SK-N-SH (cell line): Measurements from ENCODE around the gene SLC12A9. TPM values are rescaled to one million over a fixed set of nuclear protein-coding genes. Genes with fewer than 3 reads are reported as not detected.

ENCODE experiments used
- CTCF ChIA-PET: fragments of 300-600, 350-600 bp; formaldehyde crosslinking; extraction: SDS; loops from one replicate; lab custom pipeline; 2021; lab: Yijun Ruan, JAX
- POLR2A ChIA-PET: fragments of 350-600 bp; sonication (Branson Sonifier 250); formaldehyde crosslinking; extraction: SDS; loops from one replicate; lab custom pipeline; 2020; ENCODE audit warnings: antibody characterized with exemption, inconsistent platforms; lab: Yijun Ruan, JAX
- DNase-seq: peaks from one replicate; pipeline ENCODE4 v3.0.0; 2012
- H2AFZ ChIP-seq: fragments of 200-600 bp; sonication (generic); 2 replicates; pipeline ENCODE4 v1.8.1; 2016; ENCODE audit warnings: antibody characterized with exemption, mild to moderate bottlenecking, low read depth
- H3F3A ChIP-seq: fragments of 200-600 bp; sonication (generic); replicated peaks from 2 replicates; pipeline ENCODE3; 2016; ENCODE audit warnings: antibody characterized with exemption, mild to moderate bottlenecking; ENCODE audit not compliant: insufficient read depth
- H3K27ac ChIP-seq, 2 experiments: fragments of 200-500 bp in 1 of 2; fragments of 200-600 bp in 1 of 2; sonication (Bioruptor generic) in 1 of 2; sonication (generic), shearing (Covaris generic) in 1 of 2; 2 replicates each; pipeline versions ENCODE4 v1.5.1 to v1.6.1; 2014 to 2016; ENCODE audit warnings: low read depth in 2 of 2, inconsistent platforms in 1 of 2, low read length in 1 of 2, mild to moderate bottlenecking in 1 of 2, mixed read lengths in 1 of 2
- H3K27me3 ChIP-seq: fragments of 200-600 bp; sonication (generic), shearing (Covaris generic); 2 replicates; pipeline ENCODE4 v1.6.1; 2016; ENCODE audit warnings: mixed run types; ENCODE audit not compliant: insufficient read depth
- H3K36me3 ChIP-seq, 2 experiments: fragments of 200-500 bp in 1 of 2; fragments of 200-600 bp in 1 of 2; sonication (Bioruptor generic) in 1 of 2; sonication (generic) in 1 of 2; replicated peaks in 1 of 2; 2 replicates each; pipeline versions ENCODE3 to v1.5.1; 2014 to 2016; ENCODE audit warnings: low read length in 1 of 2, mild to moderate bottlenecking in 1 of 2; ENCODE audit not compliant: insufficient read depth in 2 of 2, control insufficient read depth in 1 of 2
- H3K4me1 ChIP-seq, 2 experiments: fragments of 200-500 bp in 1 of 2; fragments of 200-600 bp in 1 of 2; sonication (Bioruptor generic) in 1 of 2; sonication (generic), shearing (Covaris generic) in 1 of 2; 2 replicates each; pipeline versions ENCODE4 v1.5.1 to v1.6.1; 2014 to 2016; ENCODE audit warnings: low read depth in 1 of 2, low read length in 1 of 2, mixed run types in 1 of 2; ENCODE audit not compliant: insufficient read depth in 2 of 2, control insufficient read depth in 1 of 2
- H3K4me2 ChIP-seq: fragments of 200-600 bp; sonication (generic), shearing (Covaris generic); 2 replicates; pipeline ENCODE4 v1.6.1; 2017; ENCODE audit warnings: mixed run types
- H3K4me3 ChIP-seq, 2 experiments: fragments of 200-500 bp in 1 of 2; fragments of 200-600 bp in 1 of 2; sonication (Bioruptor generic) in 1 of 2; sonication (generic), shearing (Covaris generic) in 1 of 2; 2 replicates each; pipeline versions ENCODE4 v1.5.1 to v1.8.1; 2014 to 2016; ENCODE audit warnings: low read depth in 2 of 2, inconsistent platforms in 1 of 2, low read length in 1 of 2, mild to moderate bottlenecking in 1 of 2, mixed read lengths in 1 of 2, moderate library complexity in 1 of 2
- H3K79me2 ChIP-seq: fragments of 200-600 bp; sonication (generic); 2 replicates; pipeline ENCODE4 v1.8.1; 2017; ENCODE audit warnings: mild to moderate bottlenecking; ENCODE audit not compliant: insufficient read depth
- H3K9ac ChIP-seq: fragments of 200-600 bp; sonication (generic); 2 replicates; pipeline ENCODE4 v1.6.1; 2017; ENCODE audit warnings: mixed run types
- H3K9me2 ChIP-seq: fragments of 200-600 bp; sonication (generic); 2 replicates; pipeline ENCODE4 v1.6.1; 2017; ENCODE audit warnings: mixed run types
- H3K9me3 ChIP-seq: fragments of 200-600 bp; sonication (generic); 2 replicates; pipeline ENCODE4 v1.6.1; 2017; ENCODE audit warnings: mixed run types, mild to moderate bottlenecking, moderate library complexity
- H4K20me1 ChIP-seq: fragments of 200-600 bp; sonication (generic); 2 replicates; pipeline ENCODE4 v1.6.1; 2017; ENCODE audit warnings: mild to moderate bottlenecking, mixed run types; ENCODE audit not compliant: insufficient read depth
- CHD2 ChIP-seq: fragments of 150-350 bp; IDR thresholded peaks from 2 replicates; pipeline ENCODE4 v1.6.1; 2018; ENCODE audit warnings: low read length; ENCODE audit not compliant: partially characterized antibody
- ELF1 ChIP-seq: IDR thresholded peaks from 2 replicates; pipeline ENCODE4 v1.4.0; 2012
- EZH2phosphoT487 ChIP-seq: fragments of 200-600 bp; sonication (generic); IDR thresholded peaks from 2 replicates; pipeline ENCODE4 v1.6.1; 2017; ENCODE audit warnings: low read depth, mixed run types, mild to moderate bottlenecking, antibody characterized with exemption, moderate library complexity, borderline replicate concordance
- FOSL2 ChIP-seq: IDR thresholded peaks from 2 replicates; pipeline ENCODE4 v1.4.0; 2012; ENCODE audit warnings: low read depth, mild to moderate bottlenecking, moderate library complexity, borderline replicate concordance
- FOXJ3 ChIP-seq: sonication (generic); formaldehyde crosslinking; IDR thresholded peaks from 2 replicates; pipeline ENCODE4 v1.5.1; 2020; ENCODE audit warnings: mild to moderate bottlenecking, missing genetic modification reagents
- GABPA ChIP-seq: IDR thresholded peaks from 2 replicates; pipeline ENCODE4 v1.4.0; 2012; ENCODE audit warnings: low read depth, mild to moderate bottlenecking
- MEF2A ChIP-seq: IDR thresholded peaks from 2 replicates; pipeline ENCODE4 v1.4.0; 2012; ENCODE audit warnings: low read depth, borderline replicate concordance
- MXI1 ChIP-seq: IDR thresholded peaks from 2 replicates; pipeline ENCODE4 v1.6.1; 2012; ENCODE audit warnings: mild to moderate bottlenecking, low read depth, low read length, improper control_type of control experiment
- NFIC ChIP-seq: IDR thresholded peaks from 2 replicates; pipeline ENCODE4 v1.4.0; 2012; ENCODE audit warnings: borderline replicate concordance
- NRF1 ChIP-seq: IDR thresholded peaks from 2 replicates; pipeline ENCODE4 v1.6.1; 2012; ENCODE audit warnings: low read depth, mild to moderate bottlenecking, low read length
- RFX5 ChIP-seq: IDR thresholded peaks from 2 replicates; pipeline ENCODE4 v1.6.1; 2012; ENCODE audit warnings: mild to moderate bottlenecking, improper control_type of control experiment, low read length
- RXRA ChIP-seq: IDR thresholded peaks from 2 replicates; pipeline ENCODE4 v1.4.0; 2012; ENCODE audit warnings: low read depth, mild to moderate bottlenecking, borderline replicate concordance
- SIN3A ChIP-seq: IDR thresholded peaks from 2 replicates; pipeline ENCODE4 v1.6.1; 2012; ENCODE audit warnings: low read depth, mild to moderate bottlenecking, low read length, moderate library complexity, borderline replicate concordance
- TAF1 ChIP-seq: IDR thresholded peaks from 2 replicates; pipeline ENCODE4 v1.6.1; 2012; ENCODE audit warnings: low read depth, mild to moderate bottlenecking, low read length, moderate library complexity, borderline replicate concordance
- TCF12 ChIP-seq: IDR thresholded peaks from 2 replicates; pipeline ENCODE4 v1.4.0; 2012
- TEAD4 ChIP-seq: IDR thresholded peaks from 2 replicates; pipeline ENCODE4 v1.4.0; 2012; ENCODE audit warnings: mild to moderate bottlenecking, borderline replicate concordance; ENCODE audit not compliant: insufficient read depth
- USF2 ChIP-seq: fragments of 150-350 bp; IDR thresholded peaks from 2 replicates; pipeline ENCODE4 v1.6.1; 2017; ENCODE audit warnings: antibody characterized with exemption, low read length, low read depth, borderline replicate concordance
- YY1 ChIP-seq: IDR thresholded peaks from 2 replicates; pipeline ENCODE4 v1.4.0; 2012; ENCODE audit warnings: low read depth, mild to moderate bottlenecking
- WGBS: methylation state at CpG from one replicate; pipeline ENCODE4 v1.1.6; 2017; ENCODE audit warnings: low lambda C conversion rate; 5-methylcytosine and 5-hydroxymethylcytosine counted together
- polyA plus RNA-seq, 3 experiments: library from polyadenylated mRNA; depleted of rRNA; stranded (reverse); fragments of >200 nt; gene quantifications; 2 replicates each; pipeline ENCODE4 v1.2.3, GENCODE V29; 2012
- TF ChIP-seq, protein P1 (sequence below): IDR thresholded peaks from 2 replicates; pipeline ENCODE4 v1.4.0; 2012; ENCODE audit warnings: low read depth, borderline replicate concordance
- TF ChIP-seq, protein P2 (sequence below): IDR thresholded peaks from 2 replicates; pipeline ENCODE4 v1.4.0; 2012; ENCODE audit warnings: low read depth, borderline replicate concordance
- TF ChIP-seq, protein P3 (sequence below): IDR thresholded peaks from 2 replicates; pipeline ENCODE4 v1.4.0; 2012; ENCODE audit warnings: low read depth

SLC12A9 gene
- polyA plus RNA-seq, 1 of the 3 experiments (the other 2 are of a cell fraction), result 29.7 TPM

GRCh38 chr7:100864263-100864845, 11.8 kb downstream of the SLC12A9 start:
- TF ChIP-seq, protein P1, sequence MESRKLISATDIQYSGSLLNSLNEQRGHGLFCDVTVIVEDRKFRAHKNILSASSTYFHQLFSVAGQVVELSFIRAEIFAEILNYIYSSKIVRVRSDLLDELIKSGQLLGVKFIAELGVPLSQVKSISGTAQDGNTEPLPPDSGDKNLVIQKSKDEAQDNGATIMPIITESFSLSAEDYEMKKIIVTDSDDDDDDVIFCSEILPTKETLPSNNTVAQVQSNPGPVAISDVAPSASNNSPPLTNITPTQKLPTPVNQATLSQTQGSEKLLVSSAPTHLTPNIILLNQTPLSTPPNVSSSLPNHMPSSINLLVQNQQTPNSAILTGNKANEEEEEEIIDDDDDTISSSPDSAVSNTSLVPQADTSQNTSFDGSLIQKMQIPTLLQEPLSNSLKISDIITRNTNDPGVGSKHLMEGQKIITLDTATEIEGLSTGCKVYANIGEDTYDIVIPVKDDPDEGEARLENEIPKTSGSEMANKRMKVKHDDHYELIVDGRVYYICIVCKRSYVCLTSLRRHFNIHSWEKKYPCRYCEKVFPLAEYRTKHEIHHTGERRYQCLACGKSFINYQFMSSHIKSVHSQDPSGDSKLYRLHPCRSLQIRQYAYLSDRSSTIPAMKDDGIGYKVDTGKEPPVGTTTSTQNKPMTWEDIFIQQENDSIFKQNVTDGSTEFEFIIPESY, result no peak
- TF ChIP-seq TEAD4 (no peak), USF2 (no peak), ELF1 (no peak), CHD2 (no peak)
- Histone ChIP-seq H3K79me2 (no peaks in the 10 kb centered on the region), H3K27ac (no peak overlapping the region), H2AFZ (no peak overlapping the region), H3K9ac (no peak overlapping the region), H4K20me1 (no peaks in the 10 kb centered on the region), H3K9me2 (no peaks in the 10 kb centered on the region), H3K4me1 (peaks cover 2 to 19% of the 10 kb centered on the region in 2 experiments; a peak in 3 of 4 replicates), H3F3A (peaks cover 23% of the 10 kb centered on the region), H3K4me3 (no peak overlapping the region), H3K4me2 (no peak overlapping the region), H3K9me3 (no peaks in the 10 kb centered on the region), H3K27me3 (no peaks in the 10 kb centered on the region), H3K36me3 (peaks cover 23% of the 10 kb centered on the region in 2 experiments)
- ChIA-PET POLR2A (no interaction called here), CTCF (interaction anchor here (1.1 to 2.4 kb wide), 6 partner anchors 10 to 194 kb away, joined by 3 to 13 read pairs (median 3); partner anchors contain the start of genes SLC12A9 and SRRT)
- no peak for DNase-seq
- 89% methylated on average over 12 of the region's 12 CpGs for WGBS

DNA sequence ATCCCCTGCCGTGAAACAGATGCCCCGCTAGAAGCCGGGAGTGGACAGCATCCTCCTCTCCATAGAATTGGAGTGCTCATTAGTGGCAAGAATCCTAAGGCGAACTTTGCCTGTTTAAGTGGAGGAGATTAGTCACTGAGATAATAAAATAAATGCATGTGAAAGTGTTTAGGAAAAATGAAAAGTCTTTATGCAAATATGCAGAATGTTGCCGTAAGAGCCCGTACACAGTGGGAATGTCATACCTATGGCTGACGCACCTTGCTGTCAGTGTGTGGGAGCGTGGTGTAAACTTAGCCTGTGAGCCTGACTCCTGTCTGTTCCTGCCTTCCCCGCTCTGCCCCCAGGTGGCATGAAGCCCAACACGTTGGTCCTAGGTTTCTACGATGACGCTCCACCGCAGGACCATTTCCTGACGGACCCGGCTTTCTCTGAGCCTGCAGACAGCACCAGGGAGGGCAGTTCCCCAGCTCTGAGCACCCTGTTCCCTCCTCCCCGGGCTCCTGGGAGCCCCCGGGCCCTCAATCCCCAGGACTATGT, 12.9 kb downstream of the SLC12A9 start:
- Histone ChIP-seq H3K36me3 (peaks cover 18 to 19% of the 10 kb centered on the region in 2 experiments), H3K27ac (no peak overlapping the region), H3K9ac (no peak overlapping the region), H4K20me1 (no peaks in the 10 kb centered on the region), H3K4me3 (no peak overlapping the region), H3K9me3 (no peaks in the 10 kb centered on the region), H3K4me2 (no peak overlapping the region), H3K4me1 (peaks cover 2 to 19% of the 10 kb centered on the region in 2 experiments; a peak in 3 of 4 replicates), H3K27me3 (no peaks in the 10 kb centered on the region), H3F3A (peaks cover 18% of the 10 kb centered on the region), H2AFZ (no peak overlapping the region), H3K79me2 (no peaks in the 10 kb centered on the region), H3K9me2 (no peaks in the 10 kb centered on the region)
- no peak for TF ChIP-seq TCF12
- TF ChIP-seq TAF1, result no peak
- TF ChIP-seq FOSL2, result no peak
- TF ChIP-seq GABPA, result no peak
- TF ChIP-seq RXRA, result no peak
- TF ChIP-seq NFIC, result no peak
- TF ChIP-seq YY1, result no peak
- TF ChIP-seq EZH2phosphoT487, result no peak
- no peak for TF ChIP-seq RFX5
- TF ChIP-seq FOXJ3 (CRISPR knock-in tag), result no peak
- no peak for TF ChIP-seq MEF2A
- no peak for TF ChIP-seq NRF1
- TF ChIP-seq CHD2, result no peak
- TF ChIP-seq SIN3A, result no peak
- TF ChIP-seq, protein P1, result no peak
- TF ChIP-seq MXI1, result no peak
- TF ChIP-seq ELF1, result no peak
- TF ChIP-seq TEAD4, result no peak
- TF ChIP-seq, protein P2, sequence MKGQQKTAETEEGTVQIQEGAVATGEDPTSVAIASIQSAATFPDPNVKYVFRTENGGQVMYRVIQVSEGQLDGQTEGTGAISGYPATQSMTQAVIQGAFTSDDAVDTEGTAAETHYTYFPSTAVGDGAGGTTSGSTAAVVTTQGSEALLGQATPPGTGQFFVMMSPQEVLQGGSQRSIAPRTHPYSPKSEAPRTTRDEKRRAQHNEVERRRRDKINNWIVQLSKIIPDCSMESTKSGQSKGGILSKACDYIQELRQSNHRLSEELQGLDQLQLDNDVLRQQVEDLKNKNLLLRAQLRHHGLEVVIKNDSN, result no peak
- TF ChIP-seq, protein P3, sequence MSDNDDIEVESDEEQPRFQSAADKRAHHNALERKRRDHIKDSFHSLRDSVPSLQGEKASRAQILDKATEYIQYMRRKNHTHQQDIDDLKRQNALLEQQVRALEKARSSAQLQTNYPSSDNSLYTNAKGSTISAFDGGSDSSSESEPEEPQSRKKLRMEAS, result no peak
- peak; percentile 39 for DNase-seq
- ChIA-PET CTCF (interaction anchor here (1.1 to 2.4 kb wide), 3 partner anchors 11 to 193 kb away, joined by 3 to 13 read pairs (median 3); partner anchors contain the start of gene SLC12A9), POLR2A (interaction anchor here (0.6 to 1.1 kb wide), 2 partner anchors 9 to 1549 kb away, joined by 3 to 5 read pairs; partner anchors contain the start of gene SRRT)
- 87% methylated on average over 17 of the region's 17 CpGs for WGBS
